IMR-90 (cell line): ENCODE results near the gene NANOGP8. TPM values are rescaled to one million over a fixed set of nuclear protein-coding genes. Genes with fewer than 3 reads are reported as not detected.

Source experiments
- ATAC-seq: fragments of 200-7000 bp; cut with Tn5 transposase; 2 replicates; pipeline ENCODE4 v1.9.1; 2020; ENCODE audit warnings: low read depth, mild to moderate bottlenecking, moderate library complexity
- BruUV-seq: library from RNA; stranded (reverse); fragments of 400-500 nt; replicated peaks from 2 replicates; lab custom pipeline; 2021; lab: Mats Ljungman, UMichigan
- CTCF ChIA-PET: fragments of 300-600 bp; formaldehyde crosslinking; extraction: SDS; loops from one replicate; lab custom pipeline; 2021; ENCODE audit warnings: antibody characterized with exemption; lab: Yijun Ruan, JAX
- POLR2A ChIA-PET: fragments of 300-600 bp; sonication (Branson Sonifier 250); formaldehyde crosslinking; loops from one replicate; lab custom pipeline; 2022; ENCODE audit warnings: antibody characterized with exemption; ENCODE audit not compliant: unreplicated experiment; lab: Charles Lee
- DNase-seq: peaks from one replicate; pipeline ENCODE4 v3.0.0; 2013
- H2AFZ ChIP-seq: replicated peaks from 2 replicates; pipeline ENCODE3; 2013; ENCODE audit warnings: low read length, mild to moderate bottlenecking; ENCODE audit not compliant: poor library complexity
- H2AK5ac ChIP-seq: 2 replicates; pipeline ENCODE4 v1.6.1; 2013; ENCODE audit warnings: low read depth, low read length, inconsistent platforms
- H2AK9ac ChIP-seq: replicated peaks from 2 replicates; pipeline ENCODE3; 2013; ENCODE audit warnings: mild to moderate bottlenecking, low read depth, low read length, moderate library complexity; ENCODE audit not compliant: poor library complexity
- H2BK120ac ChIP-seq: 2 replicates; pipeline ENCODE4 v1.6.1; 2013; ENCODE audit warnings: low read depth, low read length, inconsistent platforms
- H2BK15ac ChIP-seq: 3 replicates; pipeline ENCODE4 v1.6.1; 2013; ENCODE audit warnings: low read depth, low read length, inconsistent platforms
- H2BK20ac ChIP-seq: 2 replicates; pipeline ENCODE4 v1.6.1; 2013; ENCODE audit warnings: low read depth, mild to moderate bottlenecking, inconsistent platforms, low read length, moderate library complexity
- H2BK5ac ChIP-seq: 2 replicates; pipeline ENCODE4 v1.6.1; 2013; ENCODE audit warnings: mild to moderate bottlenecking, low read depth, low read length, inconsistent platforms; ENCODE audit not compliant: poor library complexity, severe bottlenecking
- H3K14ac ChIP-seq: replicated peaks from 2 replicates; pipeline ENCODE4 v1.6.1; 2013; ENCODE audit warnings: low read depth, low read length, inconsistent platforms
- H3K18ac ChIP-seq: 2 replicates; pipeline ENCODE4 v1.6.1; 2013; ENCODE audit warnings: low read depth, low read length, control low read depth
- H3K23ac ChIP-seq: 2 replicates; pipeline ENCODE4 v1.6.1; 2013; ENCODE audit warnings: low read depth, low read length, inconsistent platforms
- H3K27ac ChIP-seq: 2 replicates; pipeline ENCODE4 v1.5.1; 2013; ENCODE audit warnings: mild to moderate bottlenecking, control low read depth, low read length; ENCODE audit not compliant: insufficient read depth
- H3K27me3 ChIP-seq: 2 replicates; pipeline ENCODE4 v1.6.1; 2013; ENCODE audit warnings: low read length; ENCODE audit not compliant: control insufficient read depth, insufficient read depth
- H3K36me3 ChIP-seq: 2 replicates; pipeline ENCODE4 v1.6.1; 2013; ENCODE audit warnings: low read length, mixed read lengths; ENCODE audit not compliant: control insufficient read depth, insufficient read depth
- H3K4ac ChIP-seq: 2 replicates; pipeline ENCODE4 v1.6.1; 2013; ENCODE audit warnings: low read depth, low read length, inconsistent platforms
- H3K4me1 ChIP-seq: 2 replicates; pipeline ENCODE4 v1.6.1; 2013; ENCODE audit warnings: low read length, mixed read lengths; ENCODE audit not compliant: control insufficient read depth, insufficient read depth
- H3K4me2 ChIP-seq: 2 replicates; pipeline ENCODE4 v1.6.1; 2013; ENCODE audit warnings: low read depth, mild to moderate bottlenecking, control low read depth, low read length, moderate library complexity
- H3K4me3 ChIP-seq: 2 replicates; pipeline ENCODE4 v1.5.1; 2013; ENCODE audit warnings: low read depth, mild to moderate bottlenecking, control low read depth, low read length, moderate library complexity; ENCODE audit not compliant: insufficient read depth
- H3K56ac ChIP-seq: 2 replicates; pipeline ENCODE4 v1.6.1; 2013; ENCODE audit warnings: low read length, inconsistent platforms; ENCODE audit not compliant: insufficient read depth; ENCODE audit errors: extremely low read depth
- H3K79me1 ChIP-seq, 2 experiments: 2 replicates each; pipeline ENCODE4 v1.6.1; 2013; ENCODE audit warnings: low read length in 2 of 2, inconsistent platforms in 1 of 2, low read depth in 1 of 2
- H3K9ac ChIP-seq: 2 replicates; pipeline ENCODE4 v1.6.1; 2013; ENCODE audit warnings: low read depth, low read length, control low read depth
- H3K9me1 ChIP-seq: 2 replicates; pipeline ENCODE4 v1.6.1; 2013; ENCODE audit warnings: low read length, inconsistent platforms; ENCODE audit not compliant: insufficient read depth
- H3K9me3 ChIP-seq: 2 replicates; pipeline ENCODE4 v1.6.1; 2013; ENCODE audit warnings: low read length; ENCODE audit not compliant: control insufficient read depth, insufficient read depth
- H4K20me1 ChIP-seq: 2 replicates; pipeline ENCODE4 v1.6.1; 2013; ENCODE audit warnings: low read length, inconsistent platforms; ENCODE audit not compliant: insufficient read depth
- H4K5ac ChIP-seq: 2 replicates; pipeline ENCODE4 v1.6.1; 2013; ENCODE audit warnings: mild to moderate bottlenecking, low read depth, low read length, control low read depth
- H4K8ac ChIP-seq, 2 experiments: 2 replicates each; pipeline ENCODE4 v1.6.1; 2013; ENCODE audit warnings: low read depth in 2 of 2, low read length in 2 of 2, control low read depth in 1 of 2, inconsistent platforms in 1 of 2
- H4K91ac ChIP-seq: 2 replicates; pipeline ENCODE4 v1.6.1; 2013; ENCODE audit warnings: low read depth, low read length, inconsistent platforms; ENCODE audit not compliant: insufficient read depth
- BHLHE40 ChIP-seq: fragments of 150-350 bp; IDR thresholded peaks from 2 replicates; pipeline ENCODE4 v1.6.1; 2016; ENCODE audit warnings: mild to moderate bottlenecking, low read depth, low read length
- CEBPB ChIP-seq: IDR thresholded peaks from 2 replicates; pipeline ENCODE4 v1.6.1; 2012; ENCODE audit warnings: low read depth, low read length, improper control_type of control experiment
- CHD1 ChIP-seq: IDR thresholded peaks from 2 replicates; pipeline ENCODE4 v1.6.1; 2012; ENCODE audit warnings: low read depth, low read length, improper control_type of control experiment
- FOS ChIP-seq: fragments of 150-350 bp; IDR thresholded peaks from 2 replicates; pipeline ENCODE4 v1.6.1; 2016; ENCODE audit warnings: low read depth, low read length
- MAFK ChIP-seq: IDR thresholded peaks from 2 replicates; pipeline ENCODE4 v1.6.1; 2012; ENCODE audit warnings: low read depth, low read length, improper control_type of control experiment
- NFE2L2 ChIP-seq: fragments of 150-350 bp; IDR thresholded peaks from 2 replicates; pipeline ENCODE4 v1.6.1; 2016; ENCODE audit warnings: low read depth, mild to moderate bottlenecking, low read length
- POLR2A ChIP-seq: IDR thresholded peaks from 2 replicates; pipeline ENCODE4 v1.6.1; 2012; ENCODE audit warnings: mild to moderate bottlenecking, low read depth, low read length
- RAD21 ChIP-seq: IDR thresholded peaks from 2 replicates; pipeline ENCODE4 v1.6.1; 2012; ENCODE audit warnings: low read length, improper control_type of control experiment
- RCOR1 ChIP-seq: IDR thresholded peaks from 2 replicates; pipeline ENCODE4 v1.6.1; 2012; ENCODE audit warnings: mild to moderate bottlenecking, low read length, improper control_type of control experiment; ENCODE audit not compliant: insufficient replicate concordance
- WGBS, 2 experiments: methylation state at CpG; one replicate each; pipeline versions ENCODE4 v1.1.5 to v1.1.7; 2013; ENCODE audit warnings: missing lambda C conversion rate in 2 of 2; ENCODE audit not compliant: insufficient read length in 1 of 2; ENCODE audit errors: extremely low coverage in 2 of 2; 5-methylcytosine and 5-hydroxymethylcytosine counted together
- dilution Hi-C: fragments of 300-500 bp; cut with HindIII; formaldehyde crosslinking; loops from one replicate; pipeline ENCODE4 v1.14.3; 2018; ENCODE audit warnings: low sequenced_read_pairs; ENCODE audit not compliant: unreplicated experiment
- in situ Hi-C: fragments of 300-500 bp; cut with MboI; formaldehyde crosslinking; loops from 3 replicates; pipeline ENCODE4 v1.14.3; 2019; ENCODE audit warnings: low sequenced_read_pairs, inconsistent platforms, mixed read lengths
- intact Hi-C: fragments of 100-400 bp; cut with micrococcal nuclease; formaldehyde crosslinking; loops from 2 replicates; pipeline ENCODE4 v1.10.0; 2022
- polyA plus RNA-seq, 3 experiments: library from polyadenylated mRNA; depleted of rRNA; stranded (reverse); fragments of >200 nt; gene quantifications; 2 replicates each; pipeline ENCODE4 v1.2.3, GENCODE V29; 2012; ENCODE audit warnings: low replicate concordance in 1 of 3
- total RNA-seq: library from RNA; depleted of rRNA; stranded (reverse); fragments of >200 nt; gene quantifications from 2 replicates; pipeline ENCODE4 v1.2.3, GENCODE V29; 2012
- TF ChIP-seq, protein P1 (sequence below): fragments of 150-350 bp; IDR thresholded peaks from 2 replicates; pipeline ENCODE4 v1.6.1; 2017; ENCODE audit warnings: mild to moderate bottlenecking, antibody characterized with exemption, low read length, low read depth
- TF ChIP-seq, protein P2 (sequence below): fragments of 150-350 bp; IDR thresholded peaks from 2 replicates; pipeline ENCODE4 v1.6.1; 2016; ENCODE audit warnings: low read depth, mild to moderate bottlenecking, low read length, moderate library complexity, borderline replicate concordance

Gene NANOGP8
- total and polyA plus RNA-seq, 2 of the 4 experiments (the other 2 are of a cell fraction): not detected

DNA sequence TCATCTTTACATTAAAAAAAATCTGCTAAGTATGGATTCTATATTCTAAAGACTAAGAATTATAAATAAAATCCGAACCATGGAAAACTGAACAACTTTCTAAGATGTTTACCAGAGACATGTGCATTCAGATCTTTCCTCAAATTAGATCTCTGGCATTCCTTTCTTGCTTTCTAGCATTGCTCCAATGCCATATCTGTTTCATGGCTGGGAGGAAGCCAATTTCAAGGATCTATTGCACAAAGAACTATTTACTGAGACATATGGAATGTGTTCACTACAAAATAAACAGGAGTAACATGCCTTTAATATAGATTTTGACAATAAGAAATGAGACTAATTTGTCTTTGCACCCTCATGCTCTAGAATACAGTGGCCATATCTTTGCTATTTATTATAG, 45.1 kb upstream of the NANOGP8 start:
- no peak for TF ChIP-seq BHLHE40
- no peak for TF ChIP-seq RAD21
- no peak for TF ChIP-seq CEBPB
- no peak for TF ChIP-seq CHD1
- TF ChIP-seq POLR2A: no peak
- TF ChIP-seq, protein P1, sequence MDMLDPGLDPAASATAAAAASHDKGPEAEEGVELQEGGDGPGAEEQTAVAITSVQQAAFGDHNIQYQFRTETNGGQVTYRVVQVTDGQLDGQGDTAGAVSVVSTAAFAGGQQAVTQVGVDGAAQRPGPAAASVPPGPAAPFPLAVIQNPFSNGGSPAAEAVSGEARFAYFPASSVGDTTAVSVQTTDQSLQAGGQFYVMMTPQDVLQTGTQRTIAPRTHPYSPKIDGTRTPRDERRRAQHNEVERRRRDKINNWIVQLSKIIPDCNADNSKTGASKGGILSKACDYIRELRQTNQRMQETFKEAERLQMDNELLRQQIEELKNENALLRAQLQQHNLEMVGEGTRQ: no peak
- TF ChIP-seq, protein P2, sequence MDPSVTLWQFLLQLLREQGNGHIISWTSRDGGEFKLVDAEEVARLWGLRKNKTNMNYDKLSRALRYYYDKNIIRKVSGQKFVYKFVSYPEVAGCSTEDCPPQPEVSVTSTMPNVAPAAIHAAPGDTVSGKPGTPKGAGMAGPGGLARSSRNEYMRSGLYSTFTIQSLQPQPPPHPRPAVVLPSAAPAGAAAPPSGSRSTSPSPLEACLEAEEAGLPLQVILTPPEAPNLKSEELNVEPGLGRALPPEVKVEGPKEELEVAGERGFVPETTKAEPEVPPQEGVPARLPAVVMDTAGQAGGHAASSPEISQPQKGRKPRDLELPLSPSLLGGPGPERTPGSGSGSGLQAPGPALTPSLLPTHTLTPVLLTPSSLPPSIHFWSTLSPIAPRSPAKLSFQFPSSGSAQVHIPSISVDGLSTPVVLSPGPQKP: no peak
- no peak for TF ChIP-seq RCOR1
- TF ChIP-seq NFE2L2: no peak
- TF ChIP-seq FOS: no peak
- TF ChIP-seq MAFK: no peak
- Histone ChIP-seq H4K91ac (no peak overlapping the region), H3K27ac (no peak overlapping the region), H3K9me3 (no peaks in the 10 kb centered on the region), H2AK9ac (no peak overlapping the region), H3K14ac (no peak overlapping the region), H3K79me1 (no peaks in the 10 kb centered on the region), H3K27me3 (no peaks in the 10 kb centered on the region), H2BK20ac (no peak overlapping the region), H3K56ac (no peak overlapping the region), H4K20me1 (no peaks in the 10 kb centered on the region), H3K23ac (no peak overlapping the region), H2AFZ (no peak overlapping the region), H2AK5ac (no peak overlapping the region), H3K9ac (no peak overlapping the region), H2BK15ac (no peak overlapping the region), H4K8ac (no peak overlapping the region), H2BK120ac (no peak overlapping the region), H3K36me3 (no peaks in the 10 kb centered on the region), H3K18ac (no peak overlapping the region; the same call in 1 of the 2 replicates), H3K4ac (no peak overlapping the region), H3K4me1 (peaks cover 2% of the 10 kb centered on the region; the same call in 1 of the 2 replicates), H4K5ac (no peak overlapping the region), H3K4me2 (no peak overlapping the region), H3K9me1 (no peaks in the 10 kb centered on the region), H3K4me3 (no peak overlapping the region), H2BK5ac (no peak overlapping the region)
- in situ Hi-C loops: no loop called here
- CTCF ChIA-PET: no interaction called here
- intact Hi-C loops: no loop called here
- BruUV-seq: no TSS peak
- dilution Hi-C loops: no loop called here
- DNase-seq: peak; percentile 34
- ATAC-seq: peak; percentile 61
- no CpG with 5 or more reads among the region's 1 CpG for WGBS, 2 experiments
- POLR2A ChIA-PET: interaction anchor here (0.6 kb wide), 1 partner anchor 141 kb away, joined by 3 read pairs; no protein-coding TSS in a partner anchor
